ENCODE data around the gene GMPPA.

DNA sequence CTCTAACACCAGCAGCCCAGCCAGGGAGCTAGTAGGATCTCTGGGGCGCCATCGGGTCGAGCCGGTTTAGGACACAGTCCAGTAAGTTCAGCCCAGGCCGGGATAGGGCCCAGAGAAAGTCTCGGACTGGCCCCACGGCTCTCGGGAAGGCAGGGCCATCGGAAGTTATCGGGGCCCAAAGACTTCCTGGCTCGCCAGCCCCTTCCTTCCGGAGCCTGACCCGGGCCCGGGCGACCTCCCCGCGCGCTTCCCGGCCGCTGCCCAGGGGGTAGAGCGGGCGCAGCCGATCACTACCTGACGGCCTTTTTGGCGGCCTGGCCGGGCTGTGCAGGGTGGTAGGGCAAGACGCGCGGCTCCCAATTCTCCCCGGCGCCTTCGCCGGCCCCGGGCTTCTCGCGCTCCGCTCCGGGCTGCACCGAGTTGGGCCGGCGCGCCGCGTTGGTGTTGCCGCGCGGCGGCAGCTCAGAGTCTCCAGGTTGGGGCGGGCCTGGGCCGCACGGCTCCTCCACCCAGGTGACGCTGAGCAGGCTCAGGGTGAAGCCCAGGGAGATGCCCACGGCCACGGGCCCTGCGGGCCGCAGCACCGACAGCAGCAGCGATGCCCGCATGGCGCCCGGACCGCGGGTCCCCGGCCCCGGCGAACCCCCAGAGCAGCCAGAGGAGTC, 44.4 kb downstream of the GMPPA start:
- TF ChIP-seq, protein P1, sequence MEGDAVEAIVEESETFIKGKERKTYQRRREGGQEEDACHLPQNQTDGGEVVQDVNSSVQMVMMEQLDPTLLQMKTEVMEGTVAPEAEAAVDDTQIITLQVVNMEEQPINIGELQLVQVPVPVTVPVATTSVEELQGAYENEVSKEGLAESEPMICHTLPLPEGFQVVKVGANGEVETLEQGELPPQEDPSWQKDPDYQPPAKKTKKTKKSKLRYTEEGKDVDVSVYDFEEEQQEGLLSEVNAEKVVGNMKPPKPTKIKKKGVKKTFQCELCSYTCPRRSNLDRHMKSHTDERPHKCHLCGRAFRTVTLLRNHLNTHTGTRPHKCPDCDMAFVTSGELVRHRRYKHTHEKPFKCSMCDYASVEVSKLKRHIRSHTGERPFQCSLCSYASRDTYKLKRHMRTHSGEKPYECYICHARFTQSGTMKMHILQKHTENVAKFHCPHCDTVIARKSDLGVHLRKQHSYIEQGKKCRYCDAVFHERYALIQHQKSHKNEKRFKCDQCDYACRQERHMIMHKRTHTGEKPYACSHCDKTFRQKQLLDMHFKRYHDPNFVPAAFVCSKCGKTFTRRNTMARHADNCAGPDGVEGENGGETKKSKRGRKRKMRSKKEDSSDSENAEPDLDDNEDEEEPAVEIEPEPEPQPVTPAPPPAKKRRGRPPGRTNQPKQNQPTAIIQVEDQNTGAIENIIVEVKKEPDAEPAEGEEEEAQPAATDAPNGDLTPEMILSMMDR (conservative IDR thresholded peaks at IDR 0.05), result no peak
- TF ChIP-seq ZFX (IDR thresholded peaks at IDR 0.05), result peak; percentile 83
